ENCODE results near the gene DOK7. TPM values are rescaled to one million over a fixed set of nuclear protein-coding genes. Genes with fewer than 3 reads are reported as not detected.

Gene DOK7
- total and polyA plus RNA-seq, 4 donors, result 0.13 to 0.84 (median 0.46) TPM

DNA sequence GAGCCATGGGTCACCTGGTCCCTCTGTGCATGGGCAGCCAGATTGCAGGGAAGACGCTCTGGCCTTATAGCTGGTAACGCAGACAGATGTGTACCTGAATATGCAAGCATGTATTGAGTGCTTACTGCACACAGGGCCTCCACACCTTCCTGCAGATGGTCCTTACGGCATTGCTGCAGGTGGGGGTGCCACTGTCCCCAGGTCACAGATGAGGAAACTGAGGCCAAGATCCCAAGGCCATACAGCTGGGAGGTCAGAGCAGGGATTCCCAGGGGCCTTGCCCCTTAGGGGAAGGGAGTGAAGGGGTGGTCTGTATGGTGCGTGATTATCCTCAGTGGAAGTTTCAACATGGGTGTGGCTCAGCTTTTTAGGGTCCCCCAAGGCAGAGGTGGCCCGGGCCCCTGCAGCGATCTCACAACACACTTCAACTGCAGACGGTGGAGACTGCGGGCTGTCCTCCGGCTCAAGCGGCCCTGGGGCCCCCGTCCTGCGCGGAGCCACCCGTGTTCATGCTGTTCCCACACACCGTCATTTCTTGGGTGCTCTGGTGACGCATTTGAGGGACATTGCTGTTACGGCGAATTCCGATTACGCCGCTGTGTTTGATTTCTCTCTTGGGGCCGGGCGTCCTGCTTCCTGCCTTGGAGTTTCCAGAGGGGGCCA lies 8.1 kb downstream of the DOK7 start (continued):
- TF ChIP-seq CTCF (IDR thresholded peaks at IDR 0.05; ENCODE audit: low read depth, low read length, missing input control) (no peak), YY1 (IDR thresholded peaks at IDR 0.05) (no peak), JUND (IDR thresholded peaks at IDR 0.05) (no peak), SP1 (IDR thresholded peaks at IDR 0.05) (no peak)

GRCh38 chr4:3471886-3472285 lies 8.8 kb downstream of the DOK7 start:
- no peak overlapping the region for H3K27ac ChIP-seq (ENCODE audit: low read depth in 1 of 2, low read length in 2 of 2)
- TF ChIP-seq RAD21 (IDR thresholded peaks at IDR 0.05) (no peak), RXRA (IDR thresholded peaks at IDR 0.05) (no peak), YY1 (IDR thresholded peaks at IDR 0.05) (no peak), HNF4A (conservative IDR thresholded peaks at IDR 0.05) (no peak), FOXA1 (IDR thresholded peaks at IDR 0.05) (no peak), CTCF (IDR thresholded peaks at IDR 0.05; ENCODE audit: low read depth, low read length, missing input control) (no peak), MAX (IDR thresholded peaks at IDR 0.05) (no peak), JUND (IDR thresholded peaks at IDR 0.05) (no peak), FOXA2 (IDR thresholded peaks at IDR 0.05) (no peak), ZBTB33 (IDR thresholded peaks at IDR 0.05) (no peak)
- H3K4me3 ChIP-seq (ENCODE audit: low read depth in 1 of 3, low read length in 3 of 3), result no peak overlapping the region
- no peak overlapping the region for H3K9ac ChIP-seq (ENCODE audit: low read depth in 1 of 2, low read length in 2 of 2)
- no peaks in the 10 kb centered on the region for H3K27me3 ChIP-seq (ENCODE audit: control insufficient read depth in 4 of 4, insufficient read depth in 4 of 4, low read length in 3 of 4)
- 86% methylated on average over 15 of the region's 15 CpGs for WGBS
- no peak for DNase-seq (ENCODE audit: low spot score)
- no peaks in the 10 kb centered on the region for H3K9me3 ChIP-seq (ENCODE audit: control insufficient read depth in 4 of 4, low read length in 3 of 4)
- no peaks in the 10 kb centered on the region for H3K36me3 ChIP-seq (ENCODE audit: control insufficient read depth in 4 of 4, insufficient read depth in 3 of 4, low read depth in 1 of 4, low read length in 3 of 4)
- H3K4me1 ChIP-seq (ENCODE audit: control insufficient read depth in 4 of 4, insufficient read depth in 4 of 4, low read length in 3 of 4), result no peaks in the 10 kb centered on the region

DNA sequence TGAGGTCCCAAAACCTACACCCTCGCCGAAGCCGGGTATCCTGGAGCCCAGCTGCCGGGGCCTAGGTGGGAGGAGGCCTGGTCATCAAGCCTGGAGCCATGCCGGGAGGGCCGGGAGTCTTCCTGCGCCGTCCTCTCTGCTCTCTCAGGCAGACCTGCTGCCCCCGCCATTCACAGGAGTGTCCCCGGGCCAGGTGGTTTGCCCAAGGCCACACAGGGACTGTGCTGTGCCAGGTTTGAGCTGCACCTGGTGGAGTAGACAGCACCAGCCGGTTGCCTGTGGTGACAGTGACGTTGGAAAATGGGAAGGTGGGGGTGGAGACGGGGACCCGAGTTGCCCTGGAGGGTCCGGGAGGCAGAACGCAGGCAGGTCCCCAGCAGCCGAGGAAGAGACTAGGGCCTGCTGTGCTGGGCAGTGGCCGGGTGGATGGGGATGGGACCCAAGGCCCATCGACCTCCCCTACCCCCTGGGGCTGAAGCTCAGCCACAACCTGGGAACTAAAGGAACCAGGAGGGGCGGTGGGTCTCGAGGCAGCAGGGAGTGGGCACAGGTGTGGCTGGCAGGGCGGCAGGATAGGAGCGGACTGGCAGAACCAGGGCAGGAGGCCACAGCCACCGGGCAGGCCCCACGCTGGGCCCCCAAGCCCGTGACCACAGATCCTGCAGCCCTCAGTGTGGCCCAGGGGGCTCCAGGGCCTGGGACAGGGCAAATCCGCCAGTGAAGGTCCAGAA lies 9.5 kb downstream of the DOK7 start:
- H3K27ac ChIP-seq (ENCODE audit: low read depth in 1 of 2, low read length in 2 of 2), result no peak overlapping the region
- H3K36me3 ChIP-seq (ENCODE audit: control insufficient read depth in 4 of 4, insufficient read depth in 3 of 4, low read depth in 1 of 4, low read length in 3 of 4), result no peaks in the 10 kb centered on the region
- no peaks in the 10 kb centered on the region for H3K27me3 ChIP-seq (ENCODE audit: control insufficient read depth in 4 of 4, insufficient read depth in 4 of 4, low read length in 3 of 4)
- WGBS, result 92% methylated on average over 27 of the region's 27 CpGs
- no peak for DNase-seq (ENCODE audit: low spot score)
- no peak overlapping the region for H3K9ac ChIP-seq (ENCODE audit: low read depth in 1 of 2, low read length in 2 of 2)
- H3K4me1 ChIP-seq (ENCODE audit: control insufficient read depth in 4 of 4, insufficient read depth in 4 of 4, low read length in 3 of 4), result peaks cover 0 to 5% (median 2%) of the 10 kb centered on the region in 4 donors
- H3K4me3 ChIP-seq (ENCODE audit: low read depth in 1 of 3, low read length in 3 of 3), result no peak overlapping the region
- no peaks in the 10 kb centered on the region for H3K9me3 ChIP-seq (ENCODE audit: control insufficient read depth in 4 of 4, low read length in 3 of 4)
- TF ChIP-seq JUND (IDR thresholded peaks at IDR 0.05) (no peak), REST (IDR thresholded peaks at IDR 0.05) (no peak), FOXA1 (IDR thresholded peaks at IDR 0.05) (no peak), HNF4A (conservative IDR thresholded peaks at IDR 0.05) (no peak), ZBTB33 (IDR thresholded peaks at IDR 0.05) (no peak), SP1 (IDR thresholded peaks at IDR 0.05) (no peak), MAX (IDR thresholded peaks at IDR 0.05) (no peak), EGR1 (IDR thresholded peaks at IDR 0.05; ENCODE audit: low read depth in 2 of 2) (no peak), YY1 (IDR thresholded peaks at IDR 0.05) (no peak), ATF3 (IDR thresholded peaks at IDR 0.05) (no peak)
